SK-N-SH (cell line): ENCODE results near the gene TIGD7.

Experiments used
- CHD2 ChIP-seq: fragments of 150-350 bp; IDR thresholded peaks from 2 replicates; pipeline ENCODE4 v1.6.1; 2018; ENCODE audit warnings: low read length; ENCODE audit not compliant: partially characterized antibody
- CTCF ChIP-seq: fragments of 200-600 bp; sonication (generic); IDR thresholded peaks from 2 replicates; pipeline ENCODE4 v1.6.1; 2017; ENCODE audit warnings: antibody characterized with exemption, mild to moderate bottlenecking, moderate library complexity
- EP300 ChIP-seq, 2 experiments: IDR thresholded peaks; 2 replicates each; pipeline versions ENCODE4 v1.4.0 to v1.6.1; 2012; ENCODE audit warnings: borderline replicate concordance in 1 of 2, low read depth in 1 of 2, low read length in 1 of 2
- EZH2phosphoT487 ChIP-seq: fragments of 200-600 bp; sonication (generic); IDR thresholded peaks from 2 replicates; pipeline ENCODE4 v1.6.1; 2017; ENCODE audit warnings: low read depth, mixed run types, mild to moderate bottlenecking, antibody characterized with exemption, moderate library complexity, borderline replicate concordance
- FOXM1 ChIP-seq: IDR thresholded peaks from 2 replicates; pipeline ENCODE4 v1.4.0; 2012; ENCODE audit warnings: low read depth, mild to moderate bottlenecking
- GABPA ChIP-seq: IDR thresholded peaks from 2 replicates; pipeline ENCODE4 v1.4.0; 2012; ENCODE audit warnings: low read depth, mild to moderate bottlenecking
- MAX ChIP-seq: IDR thresholded peaks from 2 replicates; pipeline ENCODE4 v1.4.0; 2012; ENCODE audit warnings: low read depth
- NFIC ChIP-seq: IDR thresholded peaks from 2 replicates; pipeline ENCODE4 v1.4.0; 2012; ENCODE audit warnings: borderline replicate concordance
- POLR2AphosphoS5 ChIP-seq: IDR thresholded peaks from 2 replicates; pipeline ENCODE4 v1.6.1; 2012; ENCODE audit warnings: low read depth, low read length
- SMC3 ChIP-seq: IDR thresholded peaks from 2 replicates; pipeline ENCODE4 v1.6.1; 2012; ENCODE audit warnings: low read depth, low read length, improper control_type of control experiment
- TCF12 ChIP-seq: IDR thresholded peaks from 2 replicates; pipeline ENCODE4 v1.4.0; 2012
- YY1 ChIP-seq: IDR thresholded peaks from 2 replicates; pipeline ENCODE4 v1.4.0; 2012; ENCODE audit warnings: low read depth, mild to moderate bottlenecking
- ZBTB33 ChIP-seq: IDR thresholded peaks from 2 replicates; pipeline ENCODE4 v1.4.0; 2012; ENCODE audit warnings: low read depth, borderline replicate concordance

GRCh38 chr16:3259836-3260235, 45.4 kb downstream of the TIGD7 start:
- TF ChIP-seq CTCF (no peak), EP300 (IDR thresholded peaks at IDR 0.05; ENCODE audit: borderline replicate concordance in 1 of 2, low read depth in 1 of 2, low read length in 1 of 2) (no peak), CHD2 (no peak), ZBTB33 (no peak), MAX (no peak), GABPA (no peak), SMC3 (no peak), FOXM1 (no peak), POLR2AphosphoS5 (no peak), YY1 (no peak), TCF12 (no peak), NFIC (no peak), EZH2phosphoT487 (no peak)
